NCI-H226 (cell line): ENCODE measurements around the gene ERAL1.
A peak's percentile ranks its signal among the peaks of the same experiment; 100 is the strongest.
"Not testable (repeated sequence)": the region's sequence is repeated elsewhere in the genome, so short reads cannot be mapped to it uniquely, and the experiment has no call there.

Experiments
- DNase-seq: peaks from one replicate; pipeline ENCODE4 v3.0.0-alpha.2; 2015

ERAL1 gene

DNA sequence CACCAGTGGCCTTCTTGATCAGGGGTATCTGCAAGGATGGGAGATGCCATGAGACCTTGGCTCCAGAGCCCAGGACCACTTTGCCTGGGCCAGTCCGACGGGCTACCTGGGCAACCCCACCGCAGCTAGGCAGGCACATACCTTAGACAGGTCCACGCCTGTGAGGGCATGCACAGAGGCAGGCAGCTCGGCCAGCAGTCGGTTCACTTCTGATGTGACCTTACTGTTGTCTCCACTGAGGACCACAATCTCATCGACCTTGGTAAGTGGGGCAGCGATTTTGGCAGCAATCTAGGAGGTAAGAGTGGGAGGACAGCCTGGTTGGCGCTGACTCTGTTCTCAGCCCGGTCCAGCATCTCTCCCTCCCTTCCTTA lies 25.7 kb downstream of the ERAL1 start:
- no peak for DNase-seq

DNA sequence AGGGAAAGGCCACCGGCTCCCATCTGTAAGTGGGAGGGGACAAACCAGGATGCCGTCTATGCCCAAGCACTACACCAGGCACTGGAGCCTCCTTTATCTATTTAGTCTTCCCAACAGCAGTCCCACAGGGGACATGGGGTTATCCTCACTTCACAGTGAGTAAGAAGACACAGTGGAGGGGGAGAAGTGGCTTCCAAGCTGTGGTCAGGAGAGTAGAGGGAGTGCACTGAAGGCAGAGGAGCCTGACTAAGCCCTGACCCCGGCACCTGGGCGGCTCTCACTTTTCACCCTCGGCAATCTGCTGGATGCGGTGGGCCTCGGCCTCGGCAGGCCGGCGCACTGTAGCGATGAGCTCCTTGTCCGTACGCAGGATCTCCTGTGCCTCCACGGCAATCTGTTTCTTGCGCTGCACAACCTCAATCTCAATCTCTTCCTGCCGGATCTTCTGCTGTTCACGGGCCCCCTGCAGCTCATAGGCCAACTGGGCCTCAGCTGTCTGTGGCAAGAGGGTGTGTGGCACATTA lies 26.8 kb downstream of the ERAL1 start:
- no peak for DNase-seq

GRCh38 chr17:28882154-28882895 lies 27.5 kb downstream of the ERAL1 start:
- DNase-seq: no peak

GRCh38 chr17:28883967-28884702 lies 29.3 kb downstream of the ERAL1 start:
- no peak for DNase-seq

- no peak for DNase-seq
Observed at GRCh38 chr17:28885363-28885762, 30.5 kb downstream of the ERAL1 start.

- no peak for DNase-seq
Observed at GRCh38 chr17:28885951-28886350, 31.1 kb downstream of the ERAL1 start.

GRCh38 chr17:28887871-28888471 lies 33.2 kb downstream of the ERAL1 start:
- no peak for DNase-seq

DNA sequence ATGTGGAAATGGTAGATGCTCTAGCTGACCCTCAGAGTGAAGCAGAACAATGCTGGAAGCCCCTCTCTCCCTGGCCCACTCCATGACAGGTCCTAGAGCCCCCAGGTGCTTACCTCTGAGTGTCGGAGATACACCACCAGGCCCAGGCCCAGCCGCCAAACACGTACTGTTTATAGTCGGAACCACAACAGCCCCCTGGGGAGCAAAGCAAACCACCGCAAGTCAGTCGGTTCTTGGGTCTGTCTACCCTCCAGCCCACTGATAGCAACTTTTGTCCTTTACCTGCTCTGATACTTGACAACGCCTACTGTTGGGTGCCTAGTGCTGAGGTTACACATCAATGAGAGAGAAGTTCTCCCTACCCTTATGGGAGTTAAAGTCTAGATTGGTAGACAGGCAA lies 34.0 kb downstream of the ERAL1 start:
- no peak for DNase-seq

GRCh38 chr17:28889996-28890395 lies 35.2 kb downstream of the ERAL1 start:
- no peak for DNase-seq

GRCh38 chr17:28891201-28891600 lies 36.4 kb downstream of the ERAL1 start:
- DNase-seq: no peak

- no peak for DNase-seq
Observed at GRCh38 chr17:28892024-28892423, 37.2 kb downstream of the ERAL1 start.

- DNase-seq: not testable (repeated sequence)
Observed at GRCh38 chr17:28893248-28894183, 38.7 kb downstream of the ERAL1 start.

GRCh38 chr17:28895794-28896447 lies 41.1 kb downstream of the ERAL1 start:
- DNase-seq: no peak

DNA sequence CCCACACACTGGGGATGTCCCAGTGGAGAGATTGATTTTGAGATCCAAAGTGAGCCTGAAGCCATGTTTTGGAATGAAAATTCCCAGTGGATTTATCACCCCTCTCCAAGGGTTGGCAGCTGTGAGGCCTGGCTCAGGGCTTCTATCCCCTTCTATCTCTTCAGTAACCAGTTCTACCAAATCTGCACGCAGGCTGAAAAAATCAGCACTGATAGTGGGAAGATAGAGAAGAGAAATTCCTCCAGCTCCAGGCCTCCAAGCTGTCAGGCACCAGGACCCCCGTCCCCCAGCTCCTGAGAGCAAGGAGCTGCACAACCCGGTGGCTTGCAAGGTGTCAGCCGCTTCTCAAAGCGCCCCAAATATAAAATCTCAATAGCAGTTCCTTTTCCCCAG lies 41.7 kb downstream of the ERAL1 start:
- DNase-seq: no peak

GRCh38 chr17:28896884-28897768 lies 42.3 kb downstream of the ERAL1 start, which contains the start of gene FLOT2:
TSS of gene FLOT2 (minus strand) at chr17:28897733. CDS start at chr17:28897574, 159 bp downstream.
- DNase-seq: peak; percentile 25

DNA sequence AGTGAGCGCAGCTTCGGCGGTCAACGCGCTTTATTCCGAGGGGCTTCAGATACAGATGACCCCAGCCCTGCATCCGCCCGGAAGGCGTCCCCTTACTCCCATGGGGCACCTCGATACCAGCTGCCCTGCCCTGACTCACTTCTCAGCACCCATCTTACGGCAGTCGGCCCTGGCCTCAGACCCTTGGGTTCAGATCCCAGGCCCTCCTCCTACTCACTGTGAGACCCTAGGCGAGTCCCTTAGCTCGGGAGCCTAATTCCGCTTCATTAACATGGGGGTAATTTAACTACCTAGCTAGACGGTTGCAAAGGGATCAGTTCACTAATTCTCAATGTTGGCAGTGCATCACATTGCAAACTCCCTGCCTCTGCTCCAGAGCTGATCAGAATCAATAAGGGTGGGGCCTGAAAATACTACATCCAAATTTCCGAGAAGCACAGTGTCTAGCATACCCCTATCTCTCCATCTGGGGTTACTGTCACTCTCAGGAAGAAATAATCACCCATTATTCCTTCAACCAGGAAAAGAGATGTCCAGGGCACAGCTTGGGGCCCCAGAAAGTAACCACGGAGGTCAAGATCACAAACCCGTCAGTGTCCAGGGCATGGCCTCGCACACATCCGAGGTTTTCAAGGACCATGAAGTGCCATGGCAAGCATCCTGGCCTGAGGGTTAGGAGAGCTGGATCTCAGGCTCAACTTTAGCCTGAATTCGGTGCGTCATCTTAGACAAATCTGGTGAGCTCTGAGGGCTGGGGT lies 43.1 kb downstream of the ERAL1 start:
- no peak for DNase-seq

DNA sequence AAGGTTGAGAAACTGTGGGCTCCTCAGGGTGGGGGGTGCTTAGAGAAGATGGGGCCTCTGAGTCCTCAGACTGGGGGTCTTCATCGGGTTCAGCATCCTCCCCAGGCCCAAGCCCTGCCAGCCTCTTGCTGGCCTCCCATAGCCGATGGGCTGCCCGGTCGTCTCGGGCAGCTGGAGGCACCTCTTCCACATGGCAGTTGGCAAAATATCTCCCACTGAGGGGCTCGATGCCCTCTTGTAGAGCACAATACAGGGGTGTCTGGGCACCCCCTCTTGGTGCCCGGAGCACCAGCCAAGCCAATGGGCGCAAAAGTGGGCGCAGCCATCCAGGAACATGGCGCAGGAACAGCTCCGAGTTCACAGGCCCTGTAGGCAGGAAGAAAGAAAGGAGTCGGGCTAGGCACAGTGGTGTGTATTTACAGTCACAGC lies 43.7 kb downstream of the ERAL1 start:
- no peak for DNase-seq

GRCh38 chr17:28899212-28899815 lies 44.5 kb downstream of the ERAL1 start:
- no peak for DNase-seq

DNA sequence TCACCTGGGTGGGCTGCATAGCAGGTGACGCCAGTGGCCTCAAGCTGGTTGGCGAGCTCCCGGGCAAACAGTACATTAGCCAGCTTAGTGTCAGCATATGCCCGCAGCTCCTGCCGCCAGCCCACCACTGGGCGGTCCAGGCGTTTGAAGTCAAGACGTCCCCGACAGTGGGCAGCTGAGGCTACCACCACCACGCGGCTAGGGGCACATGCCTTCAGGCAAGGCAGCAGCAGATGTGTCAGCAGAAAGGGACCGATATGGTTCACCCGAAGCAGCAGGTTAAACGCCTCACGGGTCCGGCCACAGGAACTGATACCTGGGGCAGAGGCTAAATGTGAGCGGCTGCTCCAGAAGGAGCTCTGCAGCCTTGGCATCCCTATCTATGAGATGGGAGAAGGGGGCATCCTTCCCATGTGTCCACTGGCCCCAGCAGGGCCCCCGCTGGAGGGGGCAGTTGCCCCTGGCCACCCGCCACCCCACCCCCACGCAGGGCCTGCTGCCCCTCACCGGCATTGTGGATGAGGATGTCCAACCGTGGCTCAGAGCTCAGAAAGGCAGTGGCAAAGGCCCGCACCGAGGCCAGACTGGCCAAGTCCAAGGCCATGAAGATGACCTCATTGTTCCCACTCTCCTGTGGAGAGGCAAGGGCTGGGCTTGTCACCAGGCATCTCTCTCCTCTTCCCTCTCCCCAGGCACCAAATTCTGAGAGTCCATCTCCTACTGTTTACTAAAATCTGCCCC lies 46.3 kb downstream of the ERAL1 start:
- DNase-seq: no peak
